GM21367 (cell line): ENCODE data around the gene POM121.
"Not testable (repeated sequence)": the region's sequence is repeated elsewhere in the genome, so short reads cannot be mapped to it uniquely, and the experiment has no call there.

ENCODE experiments used
- ATAC-seq: cut with Tn5 transposase; IDR thresholded peaks from one replicate; pipeline ENCODE4 v1.9.1; 2021; ENCODE audit not compliant: unreplicated experiment

Gene POM121

DNA sequence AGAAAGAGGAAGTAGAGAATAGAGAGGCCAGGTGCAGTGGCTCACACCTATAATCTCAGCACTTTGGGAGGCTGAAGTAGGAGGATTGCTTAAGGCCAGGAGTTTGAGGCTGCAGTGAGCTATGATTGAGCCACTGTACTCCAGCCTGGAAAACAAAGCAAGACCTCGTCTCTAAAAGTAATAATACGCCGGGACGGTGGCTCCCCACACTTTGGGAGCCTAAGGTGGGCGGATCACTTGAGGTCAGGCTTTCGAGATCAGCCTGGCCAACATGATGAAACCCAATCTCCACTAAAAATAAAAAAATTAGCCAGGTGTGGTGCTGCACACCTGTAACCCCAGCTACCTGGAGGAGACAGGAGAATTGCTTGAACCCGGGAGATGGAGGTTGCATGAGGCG lies 70.6 kb downstream of the POM121 start:
- not testable (repeated sequence) for ATAC-seq

DNA sequence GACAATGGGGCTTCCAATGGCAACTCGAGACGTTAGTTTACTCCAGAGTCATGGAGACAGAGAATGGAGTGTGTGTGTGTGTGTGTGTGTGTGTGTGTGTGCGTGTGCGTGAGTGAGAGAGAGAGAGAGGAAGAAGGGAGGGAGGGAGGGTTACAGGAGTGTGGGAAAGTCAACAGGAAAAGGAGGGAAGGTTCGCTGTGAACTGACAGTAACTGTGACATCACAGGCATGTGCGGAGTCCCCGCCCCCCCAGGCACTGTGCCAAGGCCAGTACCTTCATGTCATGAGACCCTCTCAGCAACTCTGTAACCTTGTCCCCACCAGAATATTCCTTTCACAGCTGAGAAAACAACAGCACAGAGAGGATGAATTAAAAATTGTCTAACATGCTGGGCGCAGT lies 72.6 kb downstream of the POM121 start:
- ATAC-seq: not testable (repeated sequence)

DNA sequence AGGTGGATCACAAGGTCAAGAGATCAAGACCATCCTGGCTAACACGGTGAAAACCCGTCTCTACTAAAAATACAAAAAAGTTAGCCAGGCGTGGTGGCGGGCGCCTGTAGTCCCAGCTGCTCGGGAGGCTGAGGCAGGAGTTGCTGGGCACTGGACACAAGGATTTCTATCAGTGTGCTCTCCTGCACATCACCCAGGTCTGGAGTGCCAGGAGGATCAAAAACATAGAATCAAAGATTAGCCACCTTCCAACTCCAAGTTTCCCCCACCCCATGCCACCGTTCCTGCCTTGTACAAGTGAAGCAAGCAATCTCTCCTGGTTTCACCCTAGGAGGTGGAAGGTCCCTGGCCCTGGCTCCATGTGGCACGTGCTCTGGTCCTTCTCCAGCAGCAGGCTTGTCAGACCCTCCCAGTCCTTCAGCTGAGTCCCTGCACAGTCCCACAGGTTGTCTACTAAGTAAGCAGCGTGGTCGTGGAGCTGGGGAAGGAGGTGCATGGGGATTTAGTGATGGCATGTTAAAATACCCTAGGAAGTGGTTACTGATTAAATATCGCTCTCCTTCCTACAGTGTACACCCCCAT lies 73.1 kb downstream of the POM121 start:
- ATAC-seq: not testable (repeated sequence)
